T-helper 2 cell treated with Interferon-gamma antibody and Interleukin-4, amounts not matched to agents 100 ng/mL and 5 ng/mL, for 36 hours (primary cell): ENCODE results near the gene MKRN2OS. TPM values are rescaled to one million over a fixed set of nuclear protein-coding genes. Genes with fewer than 3 reads are reported as not detected.

Experiments used
- intact Hi-C: fragments of 100-400 bp; cut with micrococcal nuclease; formaldehyde crosslinking; loops from one replicate; pipeline ENCODE4 v1.15.1; 2023
- total RNA-seq: library from RNA; stranded (reverse); gene quantifications from 2 replicates; pipeline ENCODE4 v1.2.3, GENCODE V29; 2022

Gene MKRN2OS, protein sequence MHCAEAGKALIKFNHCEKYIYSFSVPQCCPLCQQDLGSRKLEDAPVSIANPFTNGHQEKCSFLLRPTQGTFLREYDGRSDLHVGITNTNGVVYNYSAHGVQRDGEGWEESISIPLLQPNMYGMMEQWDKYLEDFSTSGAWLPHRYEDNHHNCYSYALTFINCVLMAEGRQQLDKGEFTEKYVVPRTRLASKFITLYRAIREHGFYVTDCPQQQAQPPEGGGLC
- total RNA-seq = not detected in 2 replicates

- intact Hi-C loops = no loop called here
Observed at GRCh38 chr3:12545473-12545791, at the start of gene MKRN2OS. Gene MKRN2OS (minus strand): TSS chr3:12545499. CDS start chr3:12545464, 35 bp downstream.

DNA sequence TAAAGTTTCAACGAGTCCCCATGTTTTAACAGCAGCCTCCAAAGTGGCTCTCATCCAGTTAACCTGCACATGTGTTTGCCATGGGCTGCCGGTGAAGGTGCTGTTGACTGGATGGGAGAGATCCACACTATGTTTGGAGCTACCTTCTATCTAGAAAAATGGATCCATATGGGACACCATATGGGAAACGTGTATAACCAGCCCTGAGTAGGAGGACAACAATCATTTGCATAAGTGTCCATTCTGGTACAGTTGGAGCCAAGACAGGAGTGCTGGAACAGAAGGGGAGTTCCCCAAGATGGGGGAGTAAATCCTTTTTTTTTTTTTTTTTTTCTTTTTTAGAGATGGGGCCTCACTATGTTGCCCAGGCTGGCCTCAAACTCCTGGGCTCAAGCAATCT, 48.2 kb upstream of the MKRN2OS start:
- intact Hi-C loops = no loop called here

- intact Hi-C loops = no loop called here
Observed at GRCh38 chr3:12591997-12592715, 46.9 kb upstream of the MKRN2OS start.

DNA sequence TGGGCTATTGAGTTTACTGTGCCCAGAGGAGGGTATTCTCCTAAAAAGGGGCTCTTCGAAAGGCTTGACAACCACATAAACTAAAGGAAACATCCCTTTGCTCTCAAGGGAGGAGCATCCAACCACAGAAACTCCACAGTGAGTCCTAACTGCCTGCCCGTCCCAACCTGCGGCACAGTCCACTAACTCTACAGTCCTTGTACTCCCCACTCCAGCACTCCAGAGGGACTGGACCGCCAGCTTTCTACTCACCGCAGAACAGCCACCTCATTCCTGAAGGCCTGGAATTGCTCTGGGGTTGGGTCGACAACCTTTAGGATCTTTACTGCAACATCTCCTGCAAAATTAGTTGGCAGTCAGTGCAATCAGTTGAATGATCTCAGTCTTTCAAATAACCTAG, 46.2 kb upstream of the MKRN2OS start:
- intact Hi-C loops = no loop called here

DNA sequence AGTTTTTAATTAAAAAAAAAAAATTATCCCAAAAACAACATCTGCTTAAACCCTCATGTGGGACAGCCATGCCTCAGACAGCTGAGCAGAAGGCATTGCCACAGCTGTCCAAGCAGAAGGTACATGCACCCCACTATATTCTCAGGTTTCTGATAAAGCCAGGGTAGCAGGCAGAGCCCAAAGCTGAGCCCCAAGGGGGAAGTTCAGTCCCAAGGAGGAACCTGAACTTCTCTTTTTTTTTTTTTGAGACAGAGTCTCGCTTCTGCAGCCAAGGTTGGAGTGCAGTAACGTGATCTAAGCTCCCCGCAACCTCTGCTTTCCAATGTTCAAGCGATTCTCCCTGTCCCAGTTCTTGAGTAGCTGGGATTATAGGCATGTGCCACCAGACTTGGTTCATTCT, 44.8 kb upstream of the MKRN2OS start:
- intact Hi-C loops = no loop called here

- intact Hi-C loops = no loop called here
Observed at GRCh38 chr3:12588039-12589009, 43.0 kb upstream of the MKRN2OS start.

- intact Hi-C loops = no loop called here
Observed at GRCh38 chr3:12586403-12586802, 41.1 kb upstream of the MKRN2OS start.

DNA sequence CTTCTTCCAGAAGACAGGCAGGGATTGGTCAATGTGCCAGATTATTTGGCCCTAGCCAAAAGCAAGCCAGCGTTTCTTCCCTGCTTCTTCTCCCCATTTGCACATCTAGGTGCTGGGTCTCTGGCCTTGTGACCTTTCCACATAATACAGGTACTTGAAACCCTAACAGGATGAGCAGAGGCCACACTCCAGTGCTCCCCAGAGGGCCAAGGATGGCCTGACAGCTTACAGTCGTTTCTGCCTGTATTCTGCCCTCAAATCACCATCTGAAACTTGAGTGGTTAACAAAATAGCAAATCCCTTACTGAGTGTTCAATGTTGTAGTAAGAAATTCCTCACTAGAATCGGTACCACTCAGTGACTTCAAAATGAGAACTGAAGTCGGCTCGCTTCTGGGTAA, 40.7 kb upstream of the MKRN2OS start:
- intact Hi-C loops = no loop called here

DNA sequence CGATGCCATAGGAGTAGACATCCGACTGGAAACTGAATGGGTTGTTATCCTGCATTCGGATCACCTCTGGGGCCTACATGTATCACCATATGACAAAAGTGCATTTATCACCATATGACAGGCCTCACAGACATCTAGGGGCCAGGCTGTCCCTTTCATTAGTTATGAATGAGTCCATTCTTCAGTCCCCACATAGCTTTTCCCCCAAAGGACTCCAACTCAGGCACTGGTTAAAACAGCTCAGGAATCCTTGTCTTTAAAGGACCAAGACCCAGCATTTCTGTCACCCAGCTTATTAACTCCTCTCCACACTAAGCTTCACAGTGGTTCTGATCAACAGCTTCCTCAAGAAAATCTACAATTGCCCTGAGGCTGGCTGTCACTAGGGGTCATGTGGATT, 39.9 kb upstream of the MKRN2OS start:
- intact Hi-C loops = no loop called here

- intact Hi-C loops = no loop called here
Observed at GRCh38 chr3:12584083-12584482, 38.8 kb upstream of the MKRN2OS start.

- intact Hi-C loops = no loop called here
Observed at GRCh38 chr3:12583280-12583679, 38.0 kb upstream of the MKRN2OS start.

DNA sequence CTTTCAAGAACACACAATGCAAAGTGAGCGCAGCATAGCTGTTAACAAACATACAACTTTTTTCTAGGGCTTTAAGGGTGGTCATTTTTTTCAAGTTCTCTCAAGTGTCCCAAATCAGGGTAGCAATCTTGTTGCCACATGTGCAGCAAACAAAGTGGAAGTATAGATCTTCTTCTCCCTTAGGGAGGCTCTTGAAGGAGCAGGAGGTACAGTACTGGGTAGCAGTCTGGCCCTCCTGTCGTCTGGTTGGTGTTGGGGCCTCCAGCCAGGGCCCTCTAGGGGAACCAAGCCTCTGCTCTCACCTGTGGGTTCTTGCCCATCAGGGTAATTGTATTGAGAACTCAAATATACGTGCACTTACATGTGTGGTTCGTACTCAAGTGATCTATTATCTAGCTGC, 37.4 kb upstream of the MKRN2OS start:
- intact Hi-C loops = no loop called here

- intact Hi-C loops = no loop called here
Observed at GRCh38 chr3:12579905-12580304, 34.6 kb upstream of the MKRN2OS start.

DNA sequence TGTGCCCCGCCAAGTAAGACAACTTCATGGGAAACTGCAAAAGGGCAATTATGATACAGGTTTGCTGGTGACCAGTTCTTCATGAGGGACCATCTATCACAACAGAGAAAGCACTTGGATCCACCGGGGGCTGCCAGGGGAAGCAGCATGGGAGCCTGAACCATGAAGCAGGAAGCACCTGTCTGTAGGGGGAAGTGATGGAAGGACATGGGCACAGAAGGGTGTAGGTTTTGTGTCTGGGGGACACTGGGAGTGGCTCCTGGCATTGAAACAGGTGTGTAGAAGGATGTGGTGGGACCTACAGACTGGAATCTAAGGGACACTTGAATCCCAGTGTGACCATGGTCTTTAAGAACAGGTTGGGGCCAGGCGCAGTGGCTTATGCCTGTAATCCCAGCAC, 34.2 kb upstream of the MKRN2OS start:
- intact Hi-C loops = no loop called here

DNA sequence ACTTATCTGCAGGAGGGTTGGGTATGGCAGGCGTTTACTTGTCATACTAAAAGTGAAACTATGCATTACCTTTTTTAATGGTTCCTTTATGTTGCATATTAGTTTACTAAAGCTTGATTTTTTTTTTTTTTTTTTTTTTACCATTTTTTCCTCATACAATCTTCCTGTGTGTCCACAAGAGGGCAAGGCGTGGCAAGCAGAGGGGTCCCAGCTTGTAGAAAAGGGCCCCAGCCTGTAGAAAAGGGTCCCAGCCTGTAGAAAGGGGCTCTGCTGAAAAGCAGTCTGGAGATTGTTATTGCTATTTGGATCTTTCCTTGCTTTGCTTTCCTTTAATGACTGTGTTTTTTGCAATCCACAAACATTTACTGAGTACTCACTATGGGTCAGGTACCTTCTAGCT, 33.4 kb upstream of the MKRN2OS start:
- intact Hi-C loops = no loop called here

DNA sequence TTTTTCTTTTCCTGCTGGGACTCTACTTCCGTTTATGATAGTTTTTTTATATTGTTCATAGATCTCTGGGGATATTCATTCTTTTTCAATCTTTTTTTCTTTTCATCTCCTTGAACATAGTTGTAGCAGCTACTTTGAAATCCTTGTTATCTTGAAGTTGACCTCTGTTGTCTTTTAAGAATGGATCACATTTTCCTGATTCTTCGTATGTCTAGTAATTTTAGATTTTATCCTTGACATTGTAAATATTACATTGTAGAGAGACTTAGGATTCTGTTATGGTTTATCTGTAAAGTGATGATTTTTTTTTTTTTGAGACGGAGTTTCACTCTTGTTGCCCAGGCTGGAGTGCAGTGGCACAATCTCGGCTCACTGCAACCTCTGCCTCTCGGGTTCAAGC, 32.1 kb upstream of the MKRN2OS start:
- intact Hi-C loops = no loop called here

- intact Hi-C loops = no loop called here
Observed at GRCh38 chr3:12574661-12575060, 29.4 kb upstream of the MKRN2OS start.

DNA sequence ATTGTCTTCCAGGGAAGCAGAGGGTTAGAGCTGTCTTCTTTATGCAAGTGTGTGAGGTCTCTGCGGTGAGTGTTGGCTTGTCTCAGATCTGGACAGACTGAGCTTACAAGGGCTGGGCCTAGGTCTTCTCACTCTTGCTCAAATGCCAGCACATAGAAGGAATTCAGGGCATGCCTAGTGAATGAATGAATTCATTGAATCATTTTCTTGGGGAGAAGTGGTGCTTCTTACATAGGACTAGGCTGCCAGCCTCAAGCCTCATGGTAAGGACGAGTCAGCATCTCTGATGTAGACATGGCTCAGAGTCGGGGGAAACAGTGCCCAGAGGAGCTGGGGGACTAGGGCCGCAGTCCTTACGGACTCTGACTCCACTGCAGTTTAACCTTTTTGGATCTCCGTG, 28.8 kb upstream of the MKRN2OS start:
- intact Hi-C loops = no loop called here

DNA sequence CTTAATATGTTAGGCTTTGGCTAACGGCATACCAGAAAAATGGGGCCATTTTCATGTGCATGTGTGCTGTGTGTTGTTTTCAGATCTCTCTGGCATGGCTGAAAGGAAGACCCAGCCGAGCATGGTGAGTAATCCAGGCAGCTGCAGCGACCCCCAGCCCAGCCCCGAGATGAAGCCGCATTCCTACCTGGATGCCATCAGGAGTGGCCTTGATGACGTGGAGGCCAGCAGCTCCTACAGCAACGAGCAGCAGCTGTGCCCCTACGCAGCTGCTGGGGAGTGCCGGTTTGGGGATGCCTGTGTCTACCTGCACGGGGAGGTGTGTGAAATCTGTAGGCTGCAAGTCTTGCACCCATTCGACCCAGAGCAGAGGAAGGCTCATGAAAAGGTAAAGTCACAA, 26.7 kb upstream of the MKRN2OS start:
- intact Hi-C loops = no loop called here

DNA sequence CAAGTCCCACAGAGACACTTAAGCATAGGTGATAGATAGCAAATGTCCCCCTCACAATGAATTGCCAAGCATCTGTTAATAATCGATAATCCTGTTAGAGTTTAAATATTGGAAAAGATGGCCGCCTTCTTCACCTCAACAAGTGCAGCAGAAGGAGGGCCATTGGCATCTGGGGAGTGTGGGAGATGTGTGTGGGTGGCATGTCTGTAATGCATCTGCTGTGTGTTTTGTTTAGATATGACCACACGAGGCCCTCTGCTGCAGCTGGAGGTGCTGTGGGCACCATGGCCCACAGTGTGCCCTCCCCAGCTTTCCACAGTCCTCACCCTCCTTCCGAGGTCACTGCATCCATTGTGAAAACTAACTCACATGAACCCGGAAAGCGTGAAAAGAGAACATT, 24.5 kb upstream of the MKRN2OS start:
- intact Hi-C loops = no loop called here

GRCh38 chr3:12568747-12569146, 23.4 kb upstream of the MKRN2OS start:
- intact Hi-C loops = no loop called here

DNA sequence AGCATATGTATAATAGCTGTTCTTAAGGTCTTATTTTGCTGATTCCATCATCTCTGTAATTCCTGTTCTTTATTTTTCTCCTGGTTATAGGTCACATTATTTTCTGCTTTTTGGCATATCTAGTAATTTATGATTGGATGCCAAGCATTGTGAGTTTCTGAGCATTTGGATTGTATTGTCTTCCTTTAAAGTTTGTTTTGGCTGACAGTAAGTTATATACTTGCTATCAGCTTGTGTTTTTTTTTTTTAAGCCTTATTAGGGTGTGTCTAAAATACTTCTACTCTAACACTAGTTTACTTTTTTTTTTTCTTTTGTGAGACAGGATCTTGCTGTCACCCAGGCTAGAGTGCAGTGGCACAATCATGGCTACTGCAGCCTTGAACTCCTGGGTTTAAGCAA, 21.7 kb upstream of the MKRN2OS start:
- intact Hi-C loops = no loop called here
